ENCODE data around the gene PSMA5.

DNA sequence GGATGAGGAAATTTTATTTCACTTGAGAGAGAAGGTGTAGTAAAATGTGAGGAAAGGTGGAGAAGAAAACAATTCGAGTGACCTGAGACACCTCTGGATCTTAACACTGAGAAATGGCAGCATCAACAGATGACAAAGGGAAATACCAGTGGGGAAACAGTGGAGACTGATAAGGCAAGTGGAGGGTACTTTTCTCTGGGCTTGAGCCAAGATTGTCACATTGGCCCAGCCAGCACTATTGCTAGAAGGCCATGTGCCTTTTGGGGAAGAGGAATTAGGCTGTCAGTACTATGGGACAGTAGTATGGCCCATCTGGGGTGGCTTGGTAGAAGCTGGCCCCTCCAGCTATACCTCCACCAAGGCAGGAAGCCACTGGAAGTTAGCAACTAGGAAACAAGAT is 48.4 kb upstream of the PSMA5 start:
- TF ChIP-seq CTCF (IDR thresholded peaks at IDR 0.05) (no peak), EZH2 (IDR thresholded peaks at IDR 0.05; ENCODE audit: borderline replicate concordance, insufficient read depth, low read depth, low read length, poor library complexity, severe bottlenecking) (no peak)

All from B cell (primary cell).